Measurements from ENCODE around the gene KCND2. TPM values are rescaled to one million over a fixed set of nuclear protein-coding genes. Genes with fewer than 3 reads are reported as not detected.

KCND2 gene
- total RNA-seq, 1 donor from 2014 or later, result 0.29 TPM

DNA sequence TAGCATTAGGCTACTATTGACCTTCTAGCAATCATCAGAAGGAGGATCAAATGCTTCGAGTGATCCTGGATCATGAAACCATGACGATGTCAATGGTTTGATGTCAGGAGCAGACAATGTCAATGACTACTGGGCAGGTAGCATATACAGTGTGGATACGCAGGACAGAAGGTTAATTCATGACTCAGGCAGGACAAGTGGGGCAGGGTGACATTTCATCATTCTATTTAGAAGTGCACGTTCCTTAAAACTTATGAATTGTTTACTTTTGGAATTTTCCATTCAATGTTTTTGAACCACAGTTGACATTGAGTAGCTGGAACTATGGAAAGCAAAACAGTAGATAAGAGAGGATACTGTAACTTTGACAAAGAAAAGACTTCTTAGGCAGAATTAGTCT, 444.2 kb downstream of the KCND2 start:
- TF ChIP-seq, protein P1, sequence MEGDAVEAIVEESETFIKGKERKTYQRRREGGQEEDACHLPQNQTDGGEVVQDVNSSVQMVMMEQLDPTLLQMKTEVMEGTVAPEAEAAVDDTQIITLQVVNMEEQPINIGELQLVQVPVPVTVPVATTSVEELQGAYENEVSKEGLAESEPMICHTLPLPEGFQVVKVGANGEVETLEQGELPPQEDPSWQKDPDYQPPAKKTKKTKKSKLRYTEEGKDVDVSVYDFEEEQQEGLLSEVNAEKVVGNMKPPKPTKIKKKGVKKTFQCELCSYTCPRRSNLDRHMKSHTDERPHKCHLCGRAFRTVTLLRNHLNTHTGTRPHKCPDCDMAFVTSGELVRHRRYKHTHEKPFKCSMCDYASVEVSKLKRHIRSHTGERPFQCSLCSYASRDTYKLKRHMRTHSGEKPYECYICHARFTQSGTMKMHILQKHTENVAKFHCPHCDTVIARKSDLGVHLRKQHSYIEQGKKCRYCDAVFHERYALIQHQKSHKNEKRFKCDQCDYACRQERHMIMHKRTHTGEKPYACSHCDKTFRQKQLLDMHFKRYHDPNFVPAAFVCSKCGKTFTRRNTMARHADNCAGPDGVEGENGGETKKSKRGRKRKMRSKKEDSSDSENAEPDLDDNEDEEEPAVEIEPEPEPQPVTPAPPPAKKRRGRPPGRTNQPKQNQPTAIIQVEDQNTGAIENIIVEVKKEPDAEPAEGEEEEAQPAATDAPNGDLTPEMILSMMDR (IDR thresholded peaks at IDR 0.05; ENCODE audit: insufficient read depth, low read length, poor library complexity, severe bottlenecking), result no peak
- Histone ChIP-seq H3K36me3 (ENCODE audit: control insufficient read depth, insufficient read depth, low read length) (no peaks in the 10 kb centered on the region), H3K4me3 (ENCODE audit: low read depth, low read length) (no peak overlapping the region), H3K27me3 (ENCODE audit: control insufficient read depth, insufficient read depth, low read length) (no peaks in the 10 kb centered on the region)
- DNase-seq (ENCODE audit: low read depth), result no peak

DNA sequence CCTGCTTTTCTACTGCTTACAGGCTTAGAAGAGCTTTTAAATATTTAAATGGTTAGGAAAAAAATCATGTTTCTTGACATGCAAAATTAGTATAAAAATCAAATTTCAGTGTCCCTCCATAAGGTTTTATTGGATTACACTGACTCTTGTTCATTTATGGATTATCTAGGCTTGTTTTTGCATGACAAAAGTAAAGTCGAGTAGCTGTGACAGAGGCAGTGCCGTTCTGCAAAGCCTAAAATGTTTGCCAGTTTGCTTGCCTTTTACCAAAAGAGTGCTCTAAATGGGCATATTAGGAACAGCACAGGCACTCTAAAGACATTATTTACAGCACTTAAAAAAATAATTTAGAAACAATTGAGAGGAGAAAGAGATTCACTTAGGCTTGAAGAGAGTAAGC, 445.4 kb downstream of the KCND2 start:
- TF ChIP-seq, protein P1 (IDR thresholded peaks at IDR 0.05; ENCODE audit: insufficient read depth, low read length, poor library complexity, severe bottlenecking), result no peak
- Histone ChIP-seq H3K4me3 (ENCODE audit: low read depth, low read length) (no peak overlapping the region), H3K27me3 (ENCODE audit: control insufficient read depth, insufficient read depth, low read length) (no peaks in the 10 kb centered on the region), H3K36me3 (ENCODE audit: control insufficient read depth, insufficient read depth, low read length) (no peaks in the 10 kb centered on the region)
- no peak for DNase-seq (ENCODE audit: low read depth)

DNA sequence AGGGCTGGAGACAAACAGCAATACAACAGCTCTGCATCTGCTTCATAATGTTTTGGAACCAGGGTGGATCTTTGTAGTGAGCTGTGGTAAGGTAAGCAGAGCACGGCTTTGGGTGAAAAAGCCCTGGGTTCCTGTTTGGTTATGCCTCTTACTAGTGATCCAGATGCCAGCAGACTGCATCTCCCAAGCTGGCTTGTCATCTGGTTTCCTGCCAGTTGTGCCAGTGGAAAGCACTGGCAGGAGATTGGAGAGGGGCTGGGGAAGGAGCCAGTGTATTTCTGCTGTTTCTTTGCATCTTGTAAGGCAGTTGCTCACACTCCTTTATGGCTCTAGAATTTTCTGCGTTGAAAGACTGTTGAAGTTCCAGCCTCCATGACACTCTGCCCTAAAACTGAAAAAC, 447.3 kb downstream of the KCND2 start:
- Histone ChIP-seq H3K36me3 (ENCODE audit: control insufficient read depth, insufficient read depth, low read length) (no peaks in the 10 kb centered on the region), H3K27me3 (ENCODE audit: control insufficient read depth, insufficient read depth, low read length) (no peaks in the 10 kb centered on the region), H3K4me3 (ENCODE audit: low read depth, low read length) (no peak overlapping the region)
- TF ChIP-seq, protein P1 (IDR thresholded peaks at IDR 0.05; ENCODE audit: insufficient read depth, low read length, poor library complexity, severe bottlenecking), result no peak
- DNase-seq (ENCODE audit: low read depth), result no peak

DNA sequence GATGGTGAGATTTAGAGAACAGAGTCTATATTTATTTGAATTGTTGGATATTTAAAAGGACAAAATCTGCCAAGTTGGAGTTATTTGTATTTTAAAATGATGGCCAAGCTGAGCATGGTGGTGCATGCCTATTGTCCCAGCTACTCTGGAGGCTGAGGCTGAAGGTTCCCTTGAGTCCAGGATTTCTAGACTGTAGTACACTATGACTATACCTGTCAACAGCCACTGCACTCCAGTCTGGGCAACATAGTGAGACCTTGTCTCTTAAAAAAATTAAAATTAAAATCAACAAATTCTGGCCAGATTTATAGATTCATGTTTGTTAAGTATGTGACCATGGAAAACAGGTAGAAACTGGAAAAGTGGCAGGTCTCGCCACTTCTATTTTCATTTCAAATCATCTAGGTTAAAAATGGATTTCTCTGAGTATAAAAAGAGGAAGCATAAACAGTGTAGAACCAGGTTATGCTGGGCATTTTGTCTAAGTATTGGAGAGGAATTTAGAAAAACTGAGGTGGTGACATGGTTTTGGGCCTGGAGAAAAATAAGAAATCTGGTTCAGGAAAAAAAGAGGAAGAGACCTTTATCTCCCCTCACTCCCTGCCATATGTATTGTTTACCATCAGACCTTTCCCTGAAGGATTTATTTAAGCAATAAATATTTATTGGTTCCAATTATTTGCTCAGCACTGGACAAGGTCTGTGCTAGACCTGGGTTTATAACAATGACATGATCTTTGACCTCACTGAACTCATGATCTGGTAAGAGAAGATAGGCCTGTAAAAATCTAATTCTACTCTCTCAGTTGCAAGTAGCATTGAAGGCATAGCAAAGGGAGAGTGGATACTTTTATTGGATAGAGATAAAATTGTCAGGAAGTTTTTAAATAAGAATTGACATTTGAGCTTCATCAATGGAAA, 450.8 kb downstream of the KCND2 start:
- Histone ChIP-seq H3K4me3 (ENCODE audit: low read depth, low read length) (no peak overlapping the region), H3K27me3 (ENCODE audit: control insufficient read depth, insufficient read depth, low read length) (no peaks in the 10 kb centered on the region), H3K36me3 (ENCODE audit: control insufficient read depth, insufficient read depth, low read length) (no peaks in the 10 kb centered on the region)
- no peak for DNase-seq (ENCODE audit: low read depth)
- TF ChIP-seq, protein P1 (IDR thresholded peaks at IDR 0.05; ENCODE audit: insufficient read depth, low read length, poor library complexity, severe bottlenecking), result no peak

DNA sequence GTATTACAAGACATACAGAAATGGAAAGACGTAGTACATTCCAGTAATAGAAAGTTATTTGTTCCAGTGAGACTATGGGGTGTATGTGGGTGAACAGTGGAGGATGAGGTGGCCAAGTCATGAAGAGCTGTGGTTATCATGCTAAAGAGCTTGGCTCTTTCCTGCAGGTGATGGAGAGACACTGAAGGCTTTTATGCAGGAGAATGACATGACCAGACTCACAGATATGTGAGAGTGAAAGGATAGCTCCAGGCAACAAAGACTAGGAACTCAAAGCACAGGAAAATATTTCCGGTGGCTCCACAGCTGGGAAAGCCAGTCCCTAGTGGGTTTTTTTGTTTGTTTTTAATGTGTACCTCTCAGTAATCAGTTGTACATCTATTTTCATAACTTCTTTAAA, 451.5 kb downstream of the KCND2 start:
- no peaks in the 10 kb centered on the region for H3K27me3 ChIP-seq (ENCODE audit: control insufficient read depth, insufficient read depth, low read length)
- no peaks in the 10 kb centered on the region for H3K36me3 ChIP-seq (ENCODE audit: control insufficient read depth, insufficient read depth, low read length)
- H3K4me3 ChIP-seq (ENCODE audit: low read depth, low read length), result no peak overlapping the region
- DNase-seq (ENCODE audit: low read depth), result no peak
- TF ChIP-seq, protein P1 (IDR thresholded peaks at IDR 0.05; ENCODE audit: insufficient read depth, low read length, poor library complexity, severe bottlenecking), result no peak

Data from kidney epithelial cell (primary cell).